ENCODE results near the gene ODC1.

DNA sequence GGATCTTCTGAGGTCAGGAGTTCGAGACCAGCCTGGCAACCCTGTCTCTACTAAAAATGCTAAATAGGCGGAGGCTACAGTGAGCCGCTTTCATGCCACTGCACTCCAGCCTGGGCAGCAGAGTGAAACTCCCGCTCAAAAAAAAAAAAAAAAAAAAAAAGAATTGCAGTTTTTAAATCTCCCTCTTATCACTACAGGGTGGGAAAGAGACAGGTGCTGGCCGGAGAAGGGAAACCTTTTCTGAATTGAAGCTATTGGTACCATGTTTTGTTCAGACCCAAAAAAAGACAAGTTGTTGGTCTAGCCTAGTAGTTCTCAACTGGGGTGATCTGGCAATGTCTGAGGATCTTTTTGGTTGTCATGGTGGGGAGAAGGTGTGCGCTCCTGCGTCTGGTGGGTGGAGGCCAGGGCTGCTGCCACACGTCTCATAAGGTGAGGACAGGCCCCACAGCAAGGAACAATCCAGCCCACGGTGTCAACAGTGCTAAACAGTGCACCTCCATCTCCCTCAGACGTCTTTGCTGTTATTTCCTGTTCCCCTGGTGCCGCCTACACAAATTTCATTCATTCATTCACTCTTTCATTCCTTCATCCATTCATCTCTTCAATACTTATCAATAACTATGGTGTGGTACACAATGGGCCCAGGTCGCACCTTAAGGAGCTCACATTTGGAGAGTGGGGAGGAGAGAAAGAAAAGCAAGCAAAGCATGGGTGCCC, 28.8 kb upstream of the ODC1 start:
- TF ChIP-seq, protein P1, sequence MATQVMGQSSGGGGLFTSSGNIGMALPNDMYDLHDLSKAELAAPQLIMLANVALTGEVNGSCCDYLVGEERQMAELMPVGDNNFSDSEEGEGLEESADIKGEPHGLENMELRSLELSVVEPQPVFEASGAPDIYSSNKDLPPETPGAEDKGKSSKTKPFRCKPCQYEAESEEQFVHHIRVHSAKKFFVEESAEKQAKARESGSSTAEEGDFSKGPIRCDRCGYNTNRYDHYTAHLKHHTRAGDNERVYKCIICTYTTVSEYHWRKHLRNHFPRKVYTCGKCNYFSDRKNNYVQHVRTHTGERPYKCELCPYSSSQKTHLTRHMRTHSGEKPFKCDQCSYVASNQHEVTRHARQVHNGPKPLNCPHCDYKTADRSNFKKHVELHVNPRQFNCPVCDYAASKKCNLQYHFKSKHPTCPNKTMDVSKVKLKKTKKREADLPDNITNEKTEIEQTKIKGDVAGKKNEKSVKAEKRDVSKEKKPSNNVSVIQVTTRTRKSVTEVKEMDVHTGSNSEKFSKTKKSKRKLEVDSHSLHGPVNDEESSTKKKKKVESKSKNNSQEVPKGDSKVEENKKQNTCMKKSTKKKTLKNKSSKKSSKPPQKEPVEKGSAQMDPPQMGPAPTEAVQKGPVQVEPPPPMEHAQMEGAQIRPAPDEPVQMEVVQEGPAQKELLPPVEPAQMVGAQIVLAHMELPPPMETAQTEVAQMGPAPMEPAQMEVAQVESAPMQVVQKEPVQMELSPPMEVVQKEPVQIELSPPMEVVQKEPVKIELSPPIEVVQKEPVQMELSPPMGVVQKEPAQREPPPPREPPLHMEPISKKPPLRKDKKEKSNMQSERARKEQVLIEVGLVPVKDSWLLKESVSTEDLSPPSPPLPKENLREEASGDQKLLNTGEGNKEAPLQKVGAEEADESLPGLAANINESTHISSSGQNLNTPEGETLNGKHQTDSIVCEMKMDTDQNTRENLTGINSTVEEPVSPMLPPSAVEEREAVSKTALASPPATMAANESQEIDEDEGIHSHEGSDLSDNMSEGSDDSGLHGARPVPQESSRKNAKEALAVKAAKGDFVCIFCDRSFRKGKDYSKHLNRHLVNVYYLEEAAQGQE (IDR thresholded peaks at IDR 0.05; ENCODE audit: low read depth, low read length) = no peak
- TF ChIP-seq, protein P2, sequence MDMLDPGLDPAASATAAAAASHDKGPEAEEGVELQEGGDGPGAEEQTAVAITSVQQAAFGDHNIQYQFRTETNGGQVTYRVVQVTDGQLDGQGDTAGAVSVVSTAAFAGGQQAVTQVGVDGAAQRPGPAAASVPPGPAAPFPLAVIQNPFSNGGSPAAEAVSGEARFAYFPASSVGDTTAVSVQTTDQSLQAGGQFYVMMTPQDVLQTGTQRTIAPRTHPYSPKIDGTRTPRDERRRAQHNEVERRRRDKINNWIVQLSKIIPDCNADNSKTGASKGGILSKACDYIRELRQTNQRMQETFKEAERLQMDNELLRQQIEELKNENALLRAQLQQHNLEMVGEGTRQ (IDR thresholded peaks at IDR 0.05; ENCODE audit: borderline replicate concordance, low read depth, low read length) = no peak
- TF ChIP-seq, protein P3, sequence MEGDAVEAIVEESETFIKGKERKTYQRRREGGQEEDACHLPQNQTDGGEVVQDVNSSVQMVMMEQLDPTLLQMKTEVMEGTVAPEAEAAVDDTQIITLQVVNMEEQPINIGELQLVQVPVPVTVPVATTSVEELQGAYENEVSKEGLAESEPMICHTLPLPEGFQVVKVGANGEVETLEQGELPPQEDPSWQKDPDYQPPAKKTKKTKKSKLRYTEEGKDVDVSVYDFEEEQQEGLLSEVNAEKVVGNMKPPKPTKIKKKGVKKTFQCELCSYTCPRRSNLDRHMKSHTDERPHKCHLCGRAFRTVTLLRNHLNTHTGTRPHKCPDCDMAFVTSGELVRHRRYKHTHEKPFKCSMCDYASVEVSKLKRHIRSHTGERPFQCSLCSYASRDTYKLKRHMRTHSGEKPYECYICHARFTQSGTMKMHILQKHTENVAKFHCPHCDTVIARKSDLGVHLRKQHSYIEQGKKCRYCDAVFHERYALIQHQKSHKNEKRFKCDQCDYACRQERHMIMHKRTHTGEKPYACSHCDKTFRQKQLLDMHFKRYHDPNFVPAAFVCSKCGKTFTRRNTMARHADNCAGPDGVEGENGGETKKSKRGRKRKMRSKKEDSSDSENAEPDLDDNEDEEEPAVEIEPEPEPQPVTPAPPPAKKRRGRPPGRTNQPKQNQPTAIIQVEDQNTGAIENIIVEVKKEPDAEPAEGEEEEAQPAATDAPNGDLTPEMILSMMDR (IDR thresholded peaks at IDR 0.05) = no peak
- TF ChIP-seq, protein P4, sequence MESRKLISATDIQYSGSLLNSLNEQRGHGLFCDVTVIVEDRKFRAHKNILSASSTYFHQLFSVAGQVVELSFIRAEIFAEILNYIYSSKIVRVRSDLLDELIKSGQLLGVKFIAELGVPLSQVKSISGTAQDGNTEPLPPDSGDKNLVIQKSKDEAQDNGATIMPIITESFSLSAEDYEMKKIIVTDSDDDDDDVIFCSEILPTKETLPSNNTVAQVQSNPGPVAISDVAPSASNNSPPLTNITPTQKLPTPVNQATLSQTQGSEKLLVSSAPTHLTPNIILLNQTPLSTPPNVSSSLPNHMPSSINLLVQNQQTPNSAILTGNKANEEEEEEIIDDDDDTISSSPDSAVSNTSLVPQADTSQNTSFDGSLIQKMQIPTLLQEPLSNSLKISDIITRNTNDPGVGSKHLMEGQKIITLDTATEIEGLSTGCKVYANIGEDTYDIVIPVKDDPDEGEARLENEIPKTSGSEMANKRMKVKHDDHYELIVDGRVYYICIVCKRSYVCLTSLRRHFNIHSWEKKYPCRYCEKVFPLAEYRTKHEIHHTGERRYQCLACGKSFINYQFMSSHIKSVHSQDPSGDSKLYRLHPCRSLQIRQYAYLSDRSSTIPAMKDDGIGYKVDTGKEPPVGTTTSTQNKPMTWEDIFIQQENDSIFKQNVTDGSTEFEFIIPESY (IDR thresholded peaks at IDR 0.05; ENCODE audit: borderline replicate concordance, low read depth) = no peak
- no peak for TF ChIP-seq TEAD4 (IDR thresholded peaks at IDR 0.05; ENCODE audit: borderline replicate concordance, insufficient read depth)
